ENCODE measurements around the gene ADAM17. TPM values are rescaled to one million over a fixed set of nuclear protein-coding genes. Genes with fewer than 3 reads are reported as not detected.
"Not testable (repeated sequence)": the region's sequence is repeated elsewhere in the genome, so short reads cannot be mapped to it uniquely, and the experiment has no call there.

The ADAM17 gene
- polyA plus RNA-seq, 1 experiment, result 14.0 TPM

- CTCF ChIA-PET, result interaction anchor here (0.8 to 1.1 kb wide), 2 partner anchors 38 to 252 kb away, joined by 4 to 6 read pairs; partner anchors contain the start of gene ADAM17
Measured at GRCh38 chr2:9518163-9518562, 37.5 kb downstream of the ADAM17 start.

GRCh38 chr2:9517118-9517782 lies 38.4 kb downstream of the ADAM17 start:
- Histone ChIP-seq H3K27ac (ENCODE audit: low read depth, low read length) (no peak overlapping the region), H3K4me3 (ENCODE audit: low read depth, low read length) (no peak overlapping the region), H3K27me3 (ENCODE audit: control insufficient read depth, insufficient read depth, low read length) (no peaks in the 10 kb centered on the region), H3K9me3 (ENCODE audit: control insufficient read depth, insufficient read depth, low read length) (no peaks in the 10 kb centered on the region)
- ChIA-PET POLR2A (no interaction called here), CTCF (interaction anchor here (0.6 to 0.8 kb wide), 2 partner anchors 39 to 40 kb away, joined by 3 to 6 read pairs; partner anchors contain the start of gene ADAM17)
- no peak for DNase-seq (ENCODE audit: low read depth, low spot score)
- no peak for TF ChIP-seq CTCF (IDR thresholded peaks at IDR 0.05; ENCODE audit: low read depth, low read length)

More at GRCh38 chr2:9518163-9518562, 37.5 kb downstream of the ADAM17 start:
- Histone ChIP-seq H3K9me3 (ENCODE audit: control insufficient read depth, insufficient read depth, low read length) (no peaks in the 10 kb centered on the region), H3K27ac (ENCODE audit: low read depth, low read length) (no peak overlapping the region), H3K27me3 (ENCODE audit: control insufficient read depth, insufficient read depth, low read length) (no peaks in the 10 kb centered on the region), H3K4me3 (ENCODE audit: low read depth, low read length) (no peak overlapping the region)
- no peak for DNase-seq (ENCODE audit: low read depth, low spot score)
- POLR2A ChIA-PET, result interaction anchor here (0.6 to 0.7 kb wide), 3 partner anchors 21 to 62 kb away, joined by 3 to 9 read pairs (median 3); no protein-coding TSS in a partner anchor
- no peak for TF ChIP-seq CTCF (IDR thresholded peaks at IDR 0.05; ENCODE audit: low read depth, low read length)

GRCh38 chr2:9513946-9514345 lies 41.7 kb downstream of the ADAM17 start:
- CTCF ChIA-PET, result interaction anchor here (1.1 kb wide), 1 partner anchor 8 kb away, joined by 3 read pairs; no protein-coding TSS in a partner anchor
- H3K4me3 ChIP-seq (ENCODE audit: low read depth, low read length), result not testable (repeated sequence)

GRCh38 chr2:9508931-9509330 lies 46.7 kb downstream of the ADAM17 start:
- POLR2A ChIA-PET, result no interaction called here
- Histone ChIP-seq H3K4me3 (ENCODE audit: low read depth, low read length) (no peak overlapping the region), H3K9me3 (ENCODE audit: control insufficient read depth, insufficient read depth, low read length) (no peaks in the 10 kb centered on the region), H3K27me3 (ENCODE audit: control insufficient read depth, insufficient read depth, low read length) (no peaks in the 10 kb centered on the region), H3K27ac (ENCODE audit: low read depth, low read length) (no peak overlapping the region)
- DNase-seq (ENCODE audit: low read depth, low spot score), result no peak
- CTCF ChIA-PET, result interaction anchor here (0.6 kb wide), 1 partner anchor 10 kb away, joined by 3 read pairs; no protein-coding TSS in a partner anchor
- no peak for TF ChIP-seq CTCF (IDR thresholded peaks at IDR 0.05; ENCODE audit: low read depth, low read length)

More at GRCh38 chr2:9513946-9514345, 41.7 kb downstream of the ADAM17 start:
- POLR2A ChIA-PET, result interaction anchor here (0.7 kb wide), 1 partner anchor 25 kb away, joined by 6 read pairs; no protein-coding TSS in a partner anchor
- not testable (repeated sequence) for H3K27me3 ChIP-seq (ENCODE audit: control insufficient read depth, insufficient read depth, low read length); H3K9me3 ChIP-seq (ENCODE audit: control insufficient read depth, insufficient read depth, low read length); DNase-seq (ENCODE audit: low read depth, low spot score); H3K27ac ChIP-seq (ENCODE audit: low read depth, low read length)

- CTCF ChIA-PET, result interaction anchor here (0.6 to 1.6 kb wide), 4 partner anchors 11 to 574 kb away, joined by 3 to 8 read pairs (median 4); no protein-coding TSS in a partner anchor
- POLR2A ChIA-PET, result interaction anchor here (1.0 kb wide), 2 partner anchors 8 to 20 kb away, joined by 3 to 5 read pairs; no protein-coding TSS in a partner anchor
- H3K4me3 ChIP-seq (ENCODE audit: low read depth, low read length), result no peak overlapping the region
- DNase-seq (ENCODE audit: low read depth, low spot score), result no peak
- H3K9me3 ChIP-seq (ENCODE audit: control insufficient read depth, insufficient read depth, low read length), result no peaks in the 10 kb centered on the region
- H3K27ac ChIP-seq (ENCODE audit: low read depth, low read length), result no peak overlapping the region
- H3K27me3 ChIP-seq (ENCODE audit: control insufficient read depth, insufficient read depth, low read length), result no peaks in the 10 kb centered on the region
- TF ChIP-seq CTCF (IDR thresholded peaks at IDR 0.05; ENCODE audit: low read depth, low read length), result no peak
Measured at GRCh38 chr2:9498210-9498609, 57.4 kb downstream of the ADAM17 start.

All from AG04450 (cell line).